ENCODE results near the gene LTK. TPM values are rescaled to one million over a fixed set of nuclear protein-coding genes. Genes with fewer than 3 reads are reported as not detected.

Gene LTK
- polyA plus RNA-seq (2012; ENCODE audit: low read depth, missing spikeins): 0.06 TPM

DNA sequence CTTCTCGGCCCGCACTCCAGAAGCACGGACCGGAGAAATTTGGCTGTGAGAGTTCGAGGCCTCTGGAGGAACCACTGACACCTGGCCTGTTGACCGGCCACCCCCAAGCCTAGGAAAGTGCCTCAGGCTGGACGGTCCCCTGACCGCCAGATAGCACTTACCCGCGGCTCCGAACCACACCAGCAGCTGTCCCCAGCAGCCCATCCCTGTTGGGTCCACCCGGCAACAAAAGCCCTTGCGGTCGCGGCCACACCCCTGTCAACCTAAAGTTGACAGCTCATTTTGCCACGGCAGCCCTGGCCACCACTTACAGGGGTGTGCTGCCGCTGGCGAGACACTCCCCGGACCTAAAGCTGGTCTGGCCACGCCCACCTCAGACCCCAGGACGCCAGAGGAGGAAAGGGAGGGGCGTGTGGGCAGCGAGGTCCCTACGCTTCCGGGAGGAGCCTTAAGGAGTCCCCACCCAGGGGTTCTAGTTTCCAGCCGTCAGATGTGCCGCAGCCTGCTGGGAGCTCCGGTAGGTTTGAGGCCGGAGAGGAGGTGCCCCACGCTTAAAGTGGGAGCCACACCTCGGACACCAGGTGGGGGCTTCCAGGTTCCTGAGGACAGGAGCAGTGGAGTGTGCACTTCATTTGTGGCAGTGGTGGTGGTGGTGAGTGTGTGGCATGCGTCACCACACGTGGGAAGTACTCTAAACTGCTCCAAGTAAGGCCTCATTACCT is at the start of gene LTK:
TSS of gene LTK (minus strand) at position 322 of the 722 bp plus-strand sequence. CDS start at position 204, 118 bp downstream.
- no peak for FAIRE-seq
- no peak for TF ChIP-seq POLR2A (IDR thresholded peaks at IDR 0.05; ENCODE audit: low read depth, low read length)
- TF ChIP-seq POU2F2 (IDR thresholded peaks at IDR 0.05; ENCODE audit: low read depth, low read length): no peak
- TF ChIP-seq PAX5 (IDR thresholded peaks at IDR 0.05; ENCODE audit: insufficient read depth, low read length, severe bottlenecking): no peak
- TF ChIP-seq POLR2AphosphoS5 (IDR thresholded peaks at IDR 0.05; ENCODE audit: low read depth, low read length): no peak
- TF ChIP-seq SPI1 (IDR thresholded peaks at IDR 0.05; ENCODE audit: low read depth, low read length): no peak
- no peak for TF ChIP-seq TAF1 (IDR thresholded peaks at IDR 0.05; ENCODE audit: low read depth, low read length)

DNA sequence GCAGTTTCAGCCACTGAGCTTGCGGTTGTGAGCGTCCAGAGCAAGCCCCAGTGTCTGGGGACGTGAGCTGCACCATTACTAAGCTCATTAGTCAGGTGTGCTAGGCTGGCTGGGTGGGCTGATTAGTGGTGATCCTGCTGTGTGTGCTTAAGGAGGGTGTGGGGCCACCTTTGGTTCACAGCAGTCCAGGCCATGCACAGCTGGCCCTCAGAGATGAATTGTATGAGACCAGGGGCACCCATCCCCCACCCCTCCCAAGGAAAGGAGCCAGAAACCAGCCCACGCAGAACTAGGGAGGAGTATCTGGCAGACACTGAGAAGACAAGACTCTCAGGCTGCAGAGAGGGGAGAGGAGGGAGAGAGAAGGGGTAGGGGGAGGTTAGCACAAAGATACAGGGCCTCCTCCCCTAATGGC is 49.2 kb upstream of the LTK start:
- no peak for TF ChIP-seq POU2F2 (IDR thresholded peaks at IDR 0.05; ENCODE audit: low read depth, low read length)
- TF ChIP-seq PAX5 (IDR thresholded peaks at IDR 0.05; ENCODE audit: insufficient read depth, low read length, severe bottlenecking): no peak
- TF ChIP-seq TAF1 (IDR thresholded peaks at IDR 0.05; ENCODE audit: low read depth, low read length): no peak
- no peak for TF ChIP-seq SPI1 (IDR thresholded peaks at IDR 0.05; ENCODE audit: low read depth, low read length)
- no peak for TF ChIP-seq POLR2AphosphoS5 (IDR thresholded peaks at IDR 0.05; ENCODE audit: low read depth, low read length)
- DNase-seq (ENCODE audit: insufficient read length, low spot score): no peak
- no peak for FAIRE-seq

More for the DNA sequence above, at the start of gene LTK:
- no peak for DNase-seq (ENCODE audit: insufficient read length, low spot score)

DNA sequence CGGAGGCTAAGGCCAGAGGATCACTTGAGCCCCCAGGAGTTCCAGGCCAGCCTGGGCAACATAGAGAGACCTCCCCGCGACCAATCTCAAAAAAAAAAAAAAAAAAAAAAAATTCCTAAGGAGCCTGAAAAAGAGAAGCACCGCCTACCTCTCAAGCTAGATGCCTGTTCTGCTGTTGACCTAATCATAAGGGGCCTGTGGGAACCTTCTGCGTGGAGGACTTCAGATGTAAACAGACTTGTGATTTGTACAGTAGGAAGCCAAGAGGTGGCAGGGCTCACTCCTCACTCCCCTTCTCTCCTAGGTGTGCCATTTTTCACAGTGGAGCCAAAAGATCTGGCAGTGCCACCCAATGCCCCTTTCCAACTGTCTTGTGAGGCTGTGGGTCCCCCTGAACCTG is 48.6 kb upstream of the LTK start:
- no peak for DNase-seq (ENCODE audit: insufficient read length, low spot score)
- TF ChIP-seq TAF1 (IDR thresholded peaks at IDR 0.05; ENCODE audit: low read depth, low read length): no peak
- no peak for FAIRE-seq

DNA sequence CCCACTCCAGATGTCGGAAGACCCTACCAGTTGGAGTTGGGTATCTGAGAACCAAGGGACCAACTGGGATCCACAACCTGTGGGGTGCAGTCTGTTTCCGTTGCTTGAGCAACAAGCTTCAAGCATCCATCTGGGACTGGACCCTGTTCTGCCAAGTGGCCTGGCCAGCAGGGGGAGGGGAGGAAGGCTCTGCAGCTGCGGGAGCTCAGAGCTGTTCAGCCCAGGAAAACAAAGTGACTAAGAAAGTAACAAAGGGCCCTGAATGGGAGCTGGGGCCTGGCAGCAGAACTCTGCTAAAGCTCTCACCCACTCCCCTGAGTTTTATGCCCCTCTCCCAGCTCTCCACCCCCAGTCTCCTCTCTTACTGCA is 48.1 kb upstream of the LTK start:
- FAIRE-seq (no peak), DNase-seq (ENCODE audit: insufficient read length, low spot score) (no peak)
- no peak for TF ChIP-seq SPI1 (IDR thresholded peaks at IDR 0.05; ENCODE audit: low read depth, low read length)
- no peak for TF ChIP-seq TAF1 (IDR thresholded peaks at IDR 0.05; ENCODE audit: low read depth, low read length)
- TF ChIP-seq POU2F2 (IDR thresholded peaks at IDR 0.05; ENCODE audit: low read depth, low read length): no peak
- no peak for TF ChIP-seq POLR2AphosphoS5 (IDR thresholded peaks at IDR 0.05; ENCODE audit: low read depth, low read length)
- TF ChIP-seq PAX5 (IDR thresholded peaks at IDR 0.05; ENCODE audit: insufficient read depth, low read length, severe bottlenecking): no peak
- no peak for TF ChIP-seq POLR2A (IDR thresholded peaks at IDR 0.05; ENCODE audit: low read depth, low read length)

DNA sequence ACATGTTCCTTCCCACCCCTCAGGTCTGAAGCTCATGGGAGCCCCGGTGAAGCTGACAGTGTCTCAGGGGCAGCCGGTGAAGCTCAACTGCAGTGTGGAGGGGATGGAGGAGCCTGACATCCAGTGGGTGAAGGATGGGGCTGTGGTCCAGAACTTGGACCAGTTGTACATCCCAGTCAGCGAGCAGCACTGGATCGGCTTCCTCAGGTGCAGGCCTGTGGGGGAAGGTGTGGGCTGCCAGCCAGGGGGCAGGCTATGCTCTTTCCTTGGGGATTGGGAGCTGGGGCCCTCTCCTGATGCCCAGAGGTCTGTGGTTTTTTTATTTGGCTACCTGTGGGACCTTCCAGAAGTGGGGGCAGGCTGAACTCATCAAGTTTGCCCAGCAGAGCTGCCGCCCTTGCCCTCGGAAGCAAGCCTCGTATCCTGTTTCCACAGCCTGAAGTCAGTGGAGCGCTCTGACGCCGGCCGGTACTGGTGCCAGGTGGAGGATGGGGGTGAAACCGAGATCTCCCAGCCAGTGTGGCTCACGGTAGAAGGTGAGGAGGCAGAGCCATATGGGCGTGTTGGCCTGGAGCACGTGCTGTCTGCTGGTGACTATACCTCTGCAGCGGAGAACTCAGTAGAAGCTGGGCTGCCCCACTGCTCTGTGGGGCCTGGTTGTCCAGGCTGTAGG is 47.6 kb upstream of the LTK start:
- TF ChIP-seq POLR2AphosphoS5 (IDR thresholded peaks at IDR 0.05; ENCODE audit: low read depth, low read length): no peak
- TF ChIP-seq POU2F2 (IDR thresholded peaks at IDR 0.05; ENCODE audit: low read depth, low read length): no peak
- TF ChIP-seq PAX5 (IDR thresholded peaks at IDR 0.05; ENCODE audit: insufficient read depth, low read length, severe bottlenecking): no peak
- no peak for TF ChIP-seq TAF1 (IDR thresholded peaks at IDR 0.05; ENCODE audit: low read depth, low read length)
- no peak for TF ChIP-seq POLR2A (IDR thresholded peaks at IDR 0.05; ENCODE audit: low read depth, low read length)
- TF ChIP-seq SPI1 (IDR thresholded peaks at IDR 0.05; ENCODE audit: low read depth, low read length): no peak

DNA sequence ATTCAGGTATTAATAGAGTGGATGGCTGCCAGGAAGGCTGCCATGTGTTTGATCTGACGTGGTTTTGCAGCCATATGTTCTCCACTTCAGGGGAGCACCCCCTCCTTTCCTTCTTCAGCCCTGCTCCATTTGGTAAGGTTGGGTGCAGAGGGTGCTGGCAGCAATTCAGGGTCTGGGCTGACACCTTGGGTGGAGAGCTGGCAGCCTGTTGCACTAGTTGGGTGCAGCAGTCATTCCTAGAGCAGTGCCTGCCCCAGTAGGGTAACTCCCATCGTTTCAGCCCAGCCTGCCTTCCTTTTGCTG is 46.9 kb upstream of the LTK start:
- FAIRE-seq (no peak), DNase-seq (ENCODE audit: insufficient read length, low spot score) (no peak)
- TF ChIP-seq POLR2AphosphoS5 (IDR thresholded peaks at IDR 0.05; ENCODE audit: low read depth, low read length) (no peak), PAX5 (IDR thresholded peaks at IDR 0.05; ENCODE audit: insufficient read depth, low read length, severe bottlenecking) (no peak), POU2F2 (IDR thresholded peaks at IDR 0.05; ENCODE audit: low read depth, low read length) (no peak), SPI1 (IDR thresholded peaks at IDR 0.05; ENCODE audit: low read depth, low read length) (no peak), POLR2A (IDR thresholded peaks at IDR 0.05; ENCODE audit: low read depth, low read length) (no peak), TAF1 (IDR thresholded peaks at IDR 0.05; ENCODE audit: low read depth, low read length) (no peak)

More for the DNA sequence above, 47.6 kb upstream of the LTK start:
- DNase-seq (ENCODE audit: insufficient read length, low spot score) (no peak), FAIRE-seq (no peak)

DNA sequence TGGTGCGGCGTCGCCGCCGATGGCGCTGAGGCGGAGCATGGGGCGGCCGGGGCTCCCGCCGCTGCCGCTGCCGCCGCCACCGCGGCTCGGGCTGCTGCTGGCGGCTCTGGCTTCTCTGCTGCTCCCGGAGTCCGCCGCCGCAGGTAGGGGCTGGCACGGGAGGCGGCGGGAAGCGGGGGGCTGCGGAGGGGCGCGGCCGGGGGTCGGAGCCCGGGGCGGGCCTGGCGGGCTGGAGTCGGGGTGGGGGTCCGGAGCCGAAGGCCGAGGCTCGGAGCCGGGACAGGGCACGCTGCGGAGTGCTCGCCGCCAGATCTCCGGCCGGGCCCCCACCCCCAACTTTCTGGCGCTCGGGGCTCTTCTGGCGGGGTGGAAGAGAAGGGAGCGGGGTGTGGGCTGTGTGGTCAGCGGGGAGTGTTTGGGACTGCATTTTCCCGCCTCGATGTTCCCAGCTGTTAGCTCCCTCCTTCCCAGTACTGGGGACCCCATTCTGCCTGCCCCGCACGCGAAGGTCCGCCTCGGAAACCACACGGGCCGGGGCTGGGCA is 45.7 kb upstream of the LTK start:
- no peak for TF ChIP-seq POU2F2 (IDR thresholded peaks at IDR 0.05; ENCODE audit: low read depth, low read length)
- no peak for TF ChIP-seq POLR2AphosphoS5 (IDR thresholded peaks at IDR 0.05; ENCODE audit: low read depth, low read length)
- TF ChIP-seq SPI1 (IDR thresholded peaks at IDR 0.05; ENCODE audit: low read depth, low read length): no peak
- TF ChIP-seq PAX5 (IDR thresholded peaks at IDR 0.05; ENCODE audit: insufficient read depth, low read length, severe bottlenecking): no peak
- TF ChIP-seq TAF1 (IDR thresholded peaks at IDR 0.05; ENCODE audit: low read depth, low read length): no peak
- no peak for TF ChIP-seq POLR2A (IDR thresholded peaks at IDR 0.05; ENCODE audit: low read depth, low read length)
- DNase-seq (ENCODE audit: insufficient read length, low spot score) (no peak), FAIRE-seq (no peak)

DNA sequence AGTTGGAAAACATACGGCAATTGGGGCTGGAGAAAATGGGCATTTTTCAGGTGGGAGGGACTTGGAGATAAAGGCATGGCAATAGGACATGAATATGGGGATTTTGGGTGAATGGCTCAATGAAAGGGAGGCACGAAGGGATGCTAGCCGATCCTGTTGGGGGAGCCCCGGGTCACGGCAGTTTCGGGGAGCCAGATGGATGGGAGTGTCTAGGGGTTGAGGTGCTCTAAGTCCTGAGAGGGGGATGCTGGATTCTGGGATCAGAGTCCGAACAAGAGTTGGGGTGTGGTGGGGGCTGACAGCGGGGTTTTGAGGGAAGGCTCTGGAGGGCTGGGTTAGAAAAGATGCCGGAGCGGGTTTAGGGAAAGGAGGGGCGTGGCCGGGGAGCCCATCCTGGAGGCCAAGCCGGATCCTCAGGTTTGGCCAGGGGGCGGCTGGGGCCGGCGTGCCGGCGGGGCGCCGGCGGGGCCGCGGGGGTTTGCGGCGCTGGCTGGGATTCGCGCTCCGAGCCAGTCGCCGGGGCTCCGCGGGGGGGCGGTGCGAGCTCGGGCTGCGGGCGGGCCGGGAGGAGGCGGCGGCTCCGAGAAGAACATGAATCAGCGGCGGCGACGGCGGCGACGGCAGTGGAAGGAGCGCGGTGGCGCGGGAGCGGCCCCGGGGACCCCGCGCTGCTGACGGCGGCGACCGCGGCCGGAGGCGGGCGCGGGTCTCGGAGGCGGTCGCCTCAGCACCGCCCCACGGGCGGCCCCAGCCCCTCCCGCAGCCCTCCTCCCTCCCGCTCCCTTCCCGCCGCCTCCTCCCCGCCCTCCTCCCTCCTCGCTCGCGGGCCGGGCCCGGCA is 45.0 kb upstream of the LTK start, which contains the start of gene TYRO3:
TSS of gene TYRO3 (plus strand) at position 813 of the 839 bp plus-strand sequence. CDS start 46 bp downstream, outside the sequence.
- FAIRE-seq (no peak), DNase-seq (ENCODE audit: insufficient read length, low spot score) (peak; percentile 73)
- no peak for TF ChIP-seq TAF1 (IDR thresholded peaks at IDR 0.05; ENCODE audit: low read depth, low read length)
- TF ChIP-seq SPI1 (IDR thresholded peaks at IDR 0.05; ENCODE audit: low read depth, low read length): no peak
- no peak for TF ChIP-seq POU2F2 (IDR thresholded peaks at IDR 0.05; ENCODE audit: low read depth, low read length)
- no peak for TF ChIP-seq PAX5 (IDR thresholded peaks at IDR 0.05; ENCODE audit: insufficient read depth, low read length, severe bottlenecking)
- no peak for TF ChIP-seq POLR2A (IDR thresholded peaks at IDR 0.05; ENCODE audit: low read depth, low read length)
- no peak for TF ChIP-seq POLR2AphosphoS5 (IDR thresholded peaks at IDR 0.05; ENCODE audit: low read depth, low read length)

Measured in GM12891 (cell line).